ENCODE measurements around the gene RTN4R. TPM values are rescaled to one million over a fixed set of nuclear protein-coding genes. Genes with fewer than 3 reads are reported as not detected.

RTN4R gene
- total RNA-seq, 1 experiment from 2014 or later: 19.0 TPM

- H4K20me1 ChIP-seq (ENCODE audit: insufficient read depth): no peaks in the 10 kb centered on the region
- ChIA-PET RAD21 (ENCODE audit: low non-redundant PET in 1 of 2, low total read pairs in 2 of 2, uncharacterized antibody in 2 of 2, unreplicated experiment in 2 of 2) (no interaction called here), CTCF (no interaction called here), POLR2A (no interaction called here)
- no peak for ATAC-seq
- DNase-seq (ENCODE audit: low read depth, low spot score): no peak
- no peaks in the 10 kb centered on the region for H3K27me3 ChIP-seq (ENCODE audit: insufficient read depth, low read length)
- H3K9ac ChIP-seq (ENCODE audit: low read length): no peak overlapping the region
- H3K27ac ChIP-seq (ENCODE audit: low read depth, low read length): no peak overlapping the region
- no peaks in the 10 kb centered on the region for H3K9me2 ChIP-seq (ENCODE audit: insufficient read depth)
- TF ChIP-seq CEBPB (IDR thresholded peaks at IDR 0.05; ENCODE audit: low read depth): no peak
- TF ChIP-seq ZFX (IDR thresholded peaks at IDR 0.05): no peak
- no peak for TF ChIP-seq CTCF (IDR thresholded peaks at IDR 0.05 in 2 of 3, conservative IDR thresholded peaks at IDR 0.05 in 1 of 3; ENCODE audit: borderline replicate concordance in 1 of 3, insufficient read depth in 1 of 3, low read depth in 2 of 3, low read length in 2 of 3)
- TF ChIP-seq REST (IDR thresholded peaks at IDR 0.05; ENCODE audit: low read depth): no peak
- no peak for TF ChIP-seq EZH2 (IDR thresholded peaks at IDR 0.05)
- no peak for TF ChIP-seq ZNF274 (IDR thresholded peaks at IDR 0.05; ENCODE audit: low read depth, low read length)
- no peak for TF ChIP-seq SP1 (IDR thresholded peaks at IDR 0.05; ENCODE audit: low read depth)
- TF ChIP-seq SRF (IDR thresholded peaks at IDR 0.05; ENCODE audit: low read depth): no peak
- no peak for TF ChIP-seq MAX (IDR thresholded peaks at IDR 0.05)
- TF ChIP-seq TCF7L2 (IDR thresholded peaks at IDR 0.05; ENCODE audit: borderline replicate concordance, extremely low read depth, insufficient read depth, insufficient read length): no peak
- no peak for TF ChIP-seq JUND (IDR thresholded peaks at IDR 0.05)
- no peak for TF ChIP-seq POLR2A (IDR thresholded peaks at IDR 0.05; ENCODE audit: borderline replicate concordance, extremely low read depth, insufficient read depth, insufficient read length)
- TF ChIP-seq RAD21 (IDR thresholded peaks at IDR 0.05; ENCODE audit: low read depth): no peak
- no peak for TF ChIP-seq ELF1 (IDR thresholded peaks at IDR 0.05; ENCODE audit: borderline replicate concordance, low read depth)
- TF ChIP-seq POLR2AphosphoS5 (IDR thresholded peaks at IDR 0.05; ENCODE audit: low read depth, low read length): no peak
- TF ChIP-seq FOSL1 (IDR thresholded peaks at IDR 0.05; ENCODE audit: low read depth): no peak
- no peak for TF ChIP-seq ZBTB33 (IDR thresholded peaks at IDR 0.05; ENCODE audit: extremely low read depth, insufficient replicate concordance, low read length)
- peaks cover 0 to 5% of the 10 kb centered on the region in 2 experiments; a peak in 1 of 4 replicates for H3K9me3 ChIP-seq (ENCODE audit: control insufficient read depth in 1 of 2, insufficient read depth in 1 of 2, low read depth in 1 of 2, low read length in 2 of 2)
- H2AFZ ChIP-seq (ENCODE audit: low read depth, low read length, poor library complexity, severe bottlenecking): no peak overlapping the region
- BruUV-seq (replicated peaks): no TSS peak
- intact Hi-C loops (cut with micrococcal nuclease): no loop called here
- no peaks in the 10 kb centered on the region for H3K4me1 ChIP-seq (ENCODE audit: control insufficient read depth in 1 of 2, insufficient read depth in 2 of 2, low read length in 2 of 2)
- no peak overlapping the region for H3K4me3 ChIP-seq (replicated peaks in 1 of 2; ENCODE audit: low read depth in 1 of 2, low read length in 2 of 2)
- no peak overlapping the region for H3K4me2 ChIP-seq (ENCODE audit: low read length)
- H3K79me2 ChIP-seq (ENCODE audit: insufficient read depth, low read length): no peaks in the 10 kb centered on the region
- H3K36me3 ChIP-seq (ENCODE audit: control insufficient read depth in 1 of 2, insufficient read depth in 2 of 2, low read length in 2 of 2): no peaks in the 10 kb centered on the region
These were observed 38.0 kb downstream of the RTN4R start for GRCh38 chr22:20229916-20230775.

Data from HCT116 (cell line).